ENCODE data around the gene UBE4B. TPM values are rescaled to one million over a fixed set of nuclear protein-coding genes. Genes with fewer than 3 reads are reported as not detected.
"Not testable (repeated sequence)": the region's sequence is repeated elsewhere in the genome, so short reads cannot be mapped to it uniquely, and the experiment has no call there.

Gene UBE4B
- total and polyA plus RNA-seq, 7 donors: 10.2 to 124 (median 47.8) TPM

- peak overlapping the region in 2 of 4 donors; percentile 7 to 87 for H3K27ac ChIP-seq
- no peaks in the 10 kb centered on the region for H3K9me3 ChIP-seq
- intact Hi-C loops (cut with DNase I): no loop called here
- peaks cover 0 to 55% (median 49%) of the 10 kb centered on the region in 4 donors for H3K4me1 ChIP-seq
- WGBS, 2 donors: 85 to 89% methylated on average over 6 of the region's 6 CpGs
- no peak for DNase-seq
- H3K27me3 ChIP-seq: no peaks in the 10 kb centered on the region
- TF ChIP-seq EP300 (IDR thresholded peaks at IDR 0.05) (no peak), POLR2A (IDR thresholded peaks at IDR 0.05) (no peak), POLR2AphosphoS5 (IDR thresholded peaks at IDR 0.05) (no peak), CTCF (IDR thresholded peaks at IDR 0.05) (no peak)
- no peak overlapping the region for H3K4me3 ChIP-seq
- H3K36me3 ChIP-seq: peaks cover 0 to 6% (median 0%) of the 10 kb centered on the region in 4 donors
Measured at GRCh38 chr1:10071640-10072039, 38.9 kb downstream of the UBE4B start.

- H3K9me3 ChIP-seq; intact Hi-C loops (cut with DNase I); H3K36me3 ChIP-seq; H3K4me3 ChIP-seq; DNase-seq; H3K27me3 ChIP-seq: not testable (repeated sequence)
- WGBS, 2 donors: 87 to 94% methylated on average over 7 of the region's 7 CpGs
- Histone ChIP-seq H3K27ac (peak overlapping the region in 2 of 4 donors; percentile 63 to 80), H3K4me1 (peaks cover 0 to 48% (median 38%) of the 10 kb centered on the region in 4 donors)
Measured at GRCh38 chr1:10073371-10073770, 40.6 kb downstream of the UBE4B start.

- TF ChIP-seq POLR2AphosphoS5 (IDR thresholded peaks at IDR 0.05) (peak in 1 of 4 donors; percentile 45), CTCF (IDR thresholded peaks at IDR 0.05) (no peak)
- peak overlapping the region; percentile 35 to 80 (median 60) for H3K27ac ChIP-seq
- no peak for DNase-seq
- intact Hi-C loops (cut with DNase I): no loop called here
- peaks cover 0 to 6% (median 0%) of the 10 kb centered on the region in 4 donors for H3K36me3 ChIP-seq
- H3K4me3 ChIP-seq: no peak overlapping the region
- 53 to 75% methylated on average over 5 of the region's 5 CpGs for WGBS, 2 donors
- peaks cover 0 to 43% (median 31%) of the 10 kb centered on the region in 4 donors for H3K4me1 ChIP-seq
- H3K27me3 ChIP-seq: no peaks in the 10 kb centered on the region
- no peaks in the 10 kb centered on the region for H3K9me3 ChIP-seq
Measured at GRCh38 chr1:10074059-10074851, 41.5 kb downstream of the UBE4B start.

GRCh38 chr1:10074852-10075730 lies 42.3 kb downstream of the UBE4B start:
- H3K27ac ChIP-seq: peak overlapping the region; percentile 35 to 80 (median 60)
- H3K36me3 ChIP-seq: peaks cover 0 to 6% (median 0%) of the 10 kb centered on the region in 4 donors
- H3K9me3 ChIP-seq: no peaks in the 10 kb centered on the region
- no peak for DNase-seq
- TF ChIP-seq POLR2AphosphoS5 (IDR thresholded peaks at IDR 0.05) (peak; percentile 45 to 82 (median 76)), CTCF (IDR thresholded peaks at IDR 0.05) (no peak), EP300 (IDR thresholded peaks at IDR 0.05) (peak in 2 of 4 donors; percentile 12 to 18), POLR2A (IDR thresholded peaks at IDR 0.05) (no peak)
- H3K27me3 ChIP-seq: no peaks in the 10 kb centered on the region
- H3K4me3 ChIP-seq: no peak overlapping the region
- H3K4me1 ChIP-seq: peaks cover 0 to 35% (median 26%) of the 10 kb centered on the region in 4 donors
- 79 to 82% methylated on average over 5 of the region's 5 CpGs for WGBS, 2 donors
- intact Hi-C loops (cut with DNase I): no loop called here

GRCh38 chr1:10075732-10076131 lies 43.0 kb downstream of the UBE4B start:
- H3K9me3 ChIP-seq: no peaks in the 10 kb centered on the region
- no peak overlapping the region for H3K4me3 ChIP-seq
- H3K27ac ChIP-seq: peak overlapping the region in 2 of 4 donors; percentile 63 to 80
- no peaks in the 10 kb centered on the region for H3K27me3 ChIP-seq
- intact Hi-C loops (cut with DNase I): no loop called here
- WGBS, 2 donors: 97% methylated on average over 9 of the region's 9 CpGs
- peaks cover 0 to 35% (median 25%) of the 10 kb centered on the region in 4 donors for H3K4me1 ChIP-seq
- no peak for DNase-seq
- peaks cover 0 to 6% (median 0%) of the 10 kb centered on the region in 4 donors for H3K36me3 ChIP-seq
- no peak for TF ChIP-seq POLR2A (IDR thresholded peaks at IDR 0.05)
- TF ChIP-seq POLR2AphosphoS5 (IDR thresholded peaks at IDR 0.05): no peak
- no peak for TF ChIP-seq CTCF (IDR thresholded peaks at IDR 0.05)
- no peak for TF ChIP-seq EP300 (IDR thresholded peaks at IDR 0.05)

All from sigmoid colon (tissue), 7 donors.